Suppressor macrophage (primary cell): Measurements from ENCODE around the gene MAPK4.
"Not testable (repeated sequence)": the region's sequence is repeated elsewhere in the genome, so short reads cannot be mapped to it uniquely, and the experiment has no call there.

Experiments used
- DNase-seq, 4 experiments: peaks; one replicate each; pipeline ENCODE4 v3.0.0-alpha.2; 2020 to 2022

The MAPK4 gene

DNA sequence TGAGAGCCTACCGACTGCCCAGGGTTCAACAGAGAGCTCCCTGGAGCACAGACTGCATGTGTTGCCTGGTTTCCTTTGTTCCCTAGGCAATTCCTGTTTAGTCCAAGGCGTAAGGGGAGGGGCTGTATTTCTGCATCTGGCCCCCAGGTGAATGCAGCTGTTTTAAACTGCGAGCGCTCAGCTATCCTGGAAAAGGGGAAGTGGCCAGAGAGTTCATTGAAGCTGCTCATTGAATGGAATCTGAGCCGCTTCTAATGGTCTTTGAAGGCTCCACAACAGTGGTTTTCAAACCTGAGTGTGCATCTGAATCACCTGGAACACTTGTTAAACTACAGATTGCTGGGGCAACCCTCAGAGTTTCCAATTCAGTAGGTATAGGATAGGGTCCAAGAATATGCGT lies 18.1 kb downstream of the MAPK4 start:
- DNase-seq = no peak

DNA sequence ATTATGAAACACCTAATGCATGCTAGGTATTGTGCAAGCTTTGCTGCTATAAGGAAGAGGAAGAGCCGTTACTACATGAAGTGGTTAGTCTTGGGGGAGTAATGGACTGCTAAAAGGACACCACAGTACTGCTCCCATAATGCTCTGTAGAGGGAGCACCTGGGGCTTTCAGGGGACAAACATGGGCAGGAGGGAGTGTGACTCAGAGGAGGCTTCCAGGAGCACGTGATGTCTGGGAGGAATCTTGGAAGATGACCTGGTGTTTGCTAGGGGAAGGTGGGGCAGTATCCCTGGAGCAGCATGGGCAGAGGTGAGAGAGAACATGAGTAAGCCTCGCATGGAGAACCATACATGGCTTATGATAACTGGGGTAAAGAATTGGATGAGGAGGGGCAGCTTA lies 18.8 kb downstream of the MAPK4 start:
- DNase-seq = peak in 1 of 4 experiments; percentile 1

DNA sequence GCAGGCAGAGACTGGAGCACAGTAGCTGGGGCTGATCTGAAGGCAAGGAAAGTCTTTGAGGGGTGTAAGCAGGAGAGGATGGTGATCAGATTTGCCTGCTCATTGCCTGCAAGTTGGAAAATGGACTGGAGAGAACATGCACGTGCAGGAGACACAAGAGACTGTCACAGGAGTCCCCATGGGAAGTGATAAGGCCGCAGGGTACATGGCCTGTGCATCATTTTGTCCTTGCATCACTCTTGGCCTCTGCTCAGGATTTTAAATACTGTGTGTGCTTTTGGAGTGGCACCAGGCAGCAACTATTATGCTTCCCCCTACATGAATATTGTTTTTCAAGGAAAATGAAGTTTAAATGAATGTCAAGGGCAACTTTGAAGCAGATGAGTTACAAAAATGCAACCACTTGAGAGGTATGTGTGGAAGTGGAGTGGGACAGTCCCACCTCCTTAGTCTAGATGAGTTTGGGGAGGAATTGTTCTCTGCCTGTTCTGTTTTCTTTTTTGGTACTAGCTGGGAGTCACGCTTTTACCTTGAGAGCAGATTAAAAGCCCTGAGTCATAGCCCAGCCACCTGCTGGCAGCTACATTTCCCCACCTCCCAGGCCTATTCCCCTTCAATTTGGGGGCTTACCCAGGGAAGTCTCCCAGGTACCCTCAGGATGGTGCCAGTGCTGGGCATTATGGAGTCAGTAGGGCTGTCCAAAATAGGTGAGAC lies 19.3 kb downstream of the MAPK4 start:
- no peak for DNase-seq

DNA sequence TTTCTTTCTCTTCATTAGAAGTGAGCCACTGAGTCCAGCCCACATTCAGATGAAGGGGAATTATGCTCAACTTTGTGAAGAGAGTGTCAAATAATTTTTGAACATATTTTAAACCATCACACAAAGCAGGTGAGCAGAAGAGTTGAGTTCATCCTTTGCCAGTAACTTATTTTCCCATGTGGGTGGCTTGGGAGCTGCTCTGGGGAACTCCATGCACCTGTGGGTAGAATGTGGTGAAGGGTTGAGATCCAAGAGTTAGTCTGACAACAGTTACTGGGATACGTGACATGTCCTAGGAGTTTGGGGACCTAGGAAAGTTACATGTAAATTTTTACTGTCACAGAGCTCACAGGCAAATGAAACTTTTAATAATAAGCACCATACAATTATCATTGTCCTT lies 21.6 kb downstream of the MAPK4 start:
- no peak for DNase-seq

DNA sequence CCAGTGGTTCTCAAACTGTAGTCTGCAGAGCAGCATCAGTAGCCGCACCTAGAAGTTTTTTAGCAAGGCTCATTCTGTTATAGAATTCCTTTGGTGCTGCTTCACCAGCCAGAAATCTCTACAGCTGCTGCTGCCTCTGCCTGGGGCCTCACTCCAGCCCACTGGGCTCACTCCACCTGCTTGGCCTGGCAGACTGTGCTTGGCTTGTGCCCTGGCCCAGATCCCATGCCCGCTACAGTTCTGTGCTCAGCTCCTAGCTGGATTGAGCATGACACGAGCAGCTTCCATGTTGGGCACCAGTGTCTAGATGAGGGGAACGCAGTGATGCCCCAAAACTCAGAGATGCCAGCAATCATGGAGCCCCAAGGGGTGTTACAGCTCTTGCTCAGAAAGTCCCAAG lies 22.6 kb downstream of the MAPK4 start:
- DNase-seq = no peak

DNA sequence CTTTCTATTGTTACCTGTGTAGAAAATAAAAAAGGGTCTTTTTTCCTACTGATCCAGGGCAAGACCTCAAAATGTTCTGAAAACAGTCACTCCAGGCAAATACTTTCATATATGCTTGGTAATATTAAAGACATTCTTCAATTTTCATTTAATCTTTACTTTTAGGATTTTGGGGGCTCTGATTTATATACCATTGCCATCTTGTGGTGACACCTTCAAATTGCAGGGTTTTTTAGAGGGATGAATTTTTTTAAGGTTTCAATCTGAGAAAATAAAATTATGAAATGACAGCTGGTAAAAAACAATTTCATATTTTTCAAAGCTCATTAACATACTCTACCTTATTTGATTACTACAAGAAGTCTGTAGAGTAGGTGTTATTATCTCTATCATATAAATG lies 26.8 kb downstream of the MAPK4 start:
- DNase-seq = no peak

DNA sequence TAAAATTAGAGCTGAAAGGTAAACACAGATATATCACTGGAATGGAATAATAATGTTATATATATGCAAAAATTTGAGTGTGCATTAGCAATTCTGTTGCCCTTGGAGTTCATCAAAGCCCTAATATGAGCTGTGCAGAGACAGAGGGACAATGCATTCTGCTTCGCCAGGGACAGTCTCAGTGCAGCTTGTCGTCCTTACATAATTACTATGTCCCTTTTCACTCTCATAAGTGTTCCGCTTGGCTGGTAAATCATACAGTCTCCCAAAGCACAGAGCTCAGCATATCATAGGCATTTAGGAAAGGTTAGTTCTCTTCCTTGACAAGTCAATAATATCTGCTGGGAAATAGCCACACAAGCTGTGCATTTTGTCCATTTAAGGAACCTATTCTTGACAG lies 30.7 kb downstream of the MAPK4 start:
- no peak for DNase-seq

DNA sequence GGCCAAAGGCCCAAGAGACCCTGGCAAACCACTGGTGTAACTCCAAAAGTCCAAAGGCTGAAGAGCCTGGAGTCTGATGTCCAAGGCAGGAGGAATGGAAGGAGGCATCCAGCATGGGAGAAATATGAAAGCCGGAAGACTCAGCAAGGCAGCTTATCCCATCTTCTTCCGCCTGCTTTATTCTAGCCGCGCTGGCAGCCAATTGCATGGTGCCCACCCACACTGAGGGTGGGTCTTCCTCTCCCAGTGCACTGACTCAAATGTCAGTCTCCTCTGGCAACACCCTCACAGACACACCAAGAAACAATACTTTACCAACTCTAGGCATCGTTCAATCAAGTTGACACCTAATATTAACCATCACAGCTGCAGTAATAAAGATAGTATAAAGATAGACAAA lies 34.1 kb downstream of the MAPK4 start:
- no peak for DNase-seq

DNA sequence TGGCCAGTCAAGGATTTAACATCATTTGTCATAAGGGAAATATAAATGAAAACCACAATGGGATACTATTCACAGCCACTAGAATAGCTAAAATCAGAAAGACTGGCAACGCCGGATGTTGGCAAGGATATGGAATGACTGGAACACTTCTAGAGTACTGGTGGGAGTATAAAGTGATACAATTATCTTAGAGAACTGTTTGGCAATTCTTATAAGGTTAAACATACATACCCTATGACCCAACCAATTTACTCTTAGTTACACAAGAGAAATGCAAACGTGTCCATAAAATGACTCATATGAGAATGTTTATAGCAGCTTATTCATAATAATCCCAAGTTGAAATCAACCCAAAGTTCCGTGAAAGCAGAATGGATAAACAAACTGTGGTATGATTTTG lies 35.1 kb downstream of the MAPK4 start:
- no peak for DNase-seq

DNA sequence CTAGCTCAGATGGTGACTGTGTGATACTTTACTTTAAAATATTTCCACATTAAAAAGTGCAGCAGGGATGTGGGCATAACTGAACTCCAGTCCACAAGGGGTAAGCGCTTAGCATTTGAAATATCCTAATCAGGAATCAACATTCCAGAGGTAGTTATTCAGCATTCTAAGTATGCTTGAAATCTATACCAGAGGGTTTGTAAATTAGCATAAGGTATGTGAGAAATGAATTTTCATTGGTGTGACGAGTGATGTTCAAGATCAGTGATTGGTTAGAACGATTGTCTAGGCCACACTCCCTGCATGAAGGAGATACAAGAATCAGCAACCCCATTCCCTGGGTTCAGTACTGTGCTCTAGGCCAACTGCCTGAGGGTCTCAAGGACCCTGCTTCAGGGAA lies 42.6 kb downstream of the MAPK4 start:
- DNase-seq = no peak

DNA sequence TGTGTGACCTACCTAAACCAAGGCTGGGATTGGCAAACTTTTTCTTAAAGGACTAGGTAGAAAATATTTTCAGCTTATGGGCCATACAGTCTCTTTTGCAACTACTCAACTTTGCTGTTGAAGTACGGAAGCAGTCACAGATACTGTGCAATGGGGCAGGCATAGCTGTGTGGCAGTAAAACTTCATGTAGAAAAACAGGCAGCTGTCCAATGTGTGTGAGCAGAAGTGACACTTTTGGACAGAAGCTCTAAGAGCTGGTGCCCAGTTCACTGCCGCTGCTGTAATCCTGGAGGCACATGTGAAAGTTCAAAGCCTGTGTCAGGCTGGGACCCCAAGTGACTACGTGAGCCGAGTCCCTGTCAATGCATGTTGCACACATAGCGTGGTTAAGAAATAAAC lies 46.7 kb downstream of the MAPK4 start:
- no peak for DNase-seq

DNA sequence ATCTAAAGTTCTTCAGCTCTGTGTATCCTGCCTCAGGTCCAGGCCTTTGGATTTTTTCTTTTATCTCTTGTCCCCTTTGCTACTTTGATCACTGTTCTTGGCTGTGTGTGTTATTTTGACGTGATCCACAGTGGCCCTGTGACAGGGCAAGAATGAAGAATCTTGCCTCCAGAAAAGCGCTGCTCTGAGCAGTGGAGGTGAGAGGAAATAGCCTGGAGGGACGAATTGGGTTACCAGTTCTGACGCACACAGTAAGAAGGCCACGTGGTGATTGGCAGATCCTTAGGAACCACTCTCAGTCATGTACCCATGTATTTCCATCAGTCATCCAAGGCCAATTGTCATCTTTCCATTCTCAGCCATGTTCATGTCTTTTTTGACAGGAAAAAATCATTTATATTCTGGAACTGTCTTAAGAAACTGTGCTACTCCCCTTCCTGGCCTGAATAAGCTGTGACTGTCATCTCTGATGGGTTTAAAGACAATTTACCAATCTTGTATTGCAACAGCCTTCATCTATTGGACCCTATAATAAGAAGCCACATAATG lies 47.6 kb downstream of the MAPK4 start:
- DNase-seq = no peak

DNA sequence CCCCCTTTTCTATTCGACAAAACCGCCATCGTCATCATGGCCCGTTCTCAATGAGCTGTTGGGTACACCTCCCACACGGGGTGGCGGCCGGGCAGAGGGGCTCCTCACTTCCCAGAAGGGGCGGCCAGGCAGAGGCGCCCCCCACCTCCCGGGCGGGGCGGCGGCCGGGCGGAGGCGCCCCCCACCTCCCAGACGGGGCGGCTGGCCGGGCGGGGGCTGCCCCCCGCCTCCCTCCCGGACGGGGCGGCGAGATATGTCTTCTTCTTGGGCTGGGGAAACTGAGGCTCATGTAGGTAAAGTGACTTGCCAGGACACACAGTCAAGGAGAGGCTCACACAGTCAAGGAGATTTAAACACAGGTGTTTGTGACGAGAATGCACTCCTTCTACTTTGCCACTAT lies 49.3 kb downstream of the MAPK4 start:
- DNase-seq = not testable (repeated sequence)

DNA sequence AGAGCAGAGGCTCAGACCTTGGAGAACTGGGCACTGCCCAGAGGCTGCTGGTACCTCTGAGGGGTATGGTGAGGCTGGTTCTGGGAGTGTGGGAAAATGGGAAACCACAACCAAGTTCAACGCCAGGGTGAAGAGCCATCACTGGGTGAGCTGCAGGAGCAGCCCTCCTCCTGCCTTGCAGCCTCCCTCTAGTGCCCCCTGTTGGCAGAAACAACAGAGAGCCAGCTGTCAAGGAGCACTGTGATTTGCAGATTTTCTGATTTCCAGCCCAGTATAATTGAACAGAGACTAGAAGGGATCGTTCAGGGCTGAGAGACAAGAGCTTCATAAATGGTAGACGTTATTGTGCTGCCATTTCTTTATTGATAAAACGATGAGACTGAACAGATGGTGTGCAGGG lies 50.5 kb downstream of the MAPK4 start:
- DNase-seq = peak in 1 of 4 experiments; percentile 0

DNA sequence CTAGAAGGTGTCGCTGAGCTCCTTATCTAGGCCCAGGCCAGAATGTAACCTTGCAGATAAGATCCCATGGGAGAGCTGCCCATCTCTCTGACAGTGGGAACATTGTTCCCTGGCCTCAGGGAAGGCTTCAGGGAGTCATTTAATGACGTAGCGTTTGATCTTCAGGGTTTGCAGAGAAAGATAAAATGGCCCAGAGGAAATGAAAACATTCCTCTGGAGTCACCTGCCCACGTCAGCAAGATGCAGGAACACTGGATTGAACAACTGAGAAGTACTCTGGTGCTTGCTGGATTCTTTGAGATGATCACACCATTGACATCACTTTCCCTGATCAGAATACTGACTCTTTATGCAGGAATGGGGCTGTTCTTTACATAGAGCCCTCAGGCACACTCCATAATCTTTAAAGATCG lies 51.6 kb downstream of the MAPK4 start:
- DNase-seq = no peak

DNA sequence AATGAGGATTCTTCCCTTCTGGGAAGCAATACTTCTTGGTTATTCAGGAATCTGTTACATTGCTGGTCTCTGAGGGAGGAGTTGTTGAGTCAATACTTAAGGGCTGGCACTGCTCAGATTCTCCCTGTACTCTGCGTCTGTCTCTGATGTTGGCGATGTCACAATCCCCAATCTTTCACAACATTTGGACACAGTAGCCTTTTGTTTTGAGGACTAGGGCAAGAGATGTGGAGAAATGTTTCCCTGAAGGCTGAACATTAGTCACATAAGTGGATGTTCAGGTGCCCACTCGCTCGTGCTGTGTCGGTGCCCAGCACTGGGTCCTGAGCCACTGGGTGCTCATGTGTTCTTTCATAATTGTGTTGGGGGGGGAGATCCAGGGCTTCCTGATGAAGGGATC lies 55.0 kb downstream of the MAPK4 start:
- DNase-seq = no peak

DNA sequence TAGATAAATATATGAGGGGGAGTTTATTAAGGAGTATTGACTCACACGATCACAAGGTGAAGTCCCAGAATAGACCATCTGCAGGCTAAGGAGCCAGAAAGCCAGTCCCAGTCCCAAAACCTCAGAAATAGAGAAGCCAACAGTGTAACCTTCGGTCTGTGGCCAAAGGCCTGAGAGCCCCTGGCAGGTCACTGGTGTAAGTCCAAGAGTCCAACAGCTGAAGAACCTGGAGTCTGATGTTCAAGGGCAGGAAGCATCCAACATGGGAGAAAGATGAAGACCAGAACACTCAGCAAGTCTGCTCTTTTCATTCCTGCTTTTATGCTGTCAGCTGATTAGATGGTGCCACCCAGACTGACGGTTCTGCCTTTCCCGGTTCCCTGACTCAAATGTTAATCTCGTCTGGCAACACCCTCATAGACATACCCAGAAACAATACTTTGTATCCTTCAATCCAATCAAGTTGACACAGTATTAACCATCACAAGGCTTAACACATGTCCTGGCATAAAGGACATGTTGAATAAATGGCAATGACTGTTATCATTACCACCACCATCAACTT lies 56.7 kb downstream of the MAPK4 start:
- no peak for DNase-seq

DNA sequence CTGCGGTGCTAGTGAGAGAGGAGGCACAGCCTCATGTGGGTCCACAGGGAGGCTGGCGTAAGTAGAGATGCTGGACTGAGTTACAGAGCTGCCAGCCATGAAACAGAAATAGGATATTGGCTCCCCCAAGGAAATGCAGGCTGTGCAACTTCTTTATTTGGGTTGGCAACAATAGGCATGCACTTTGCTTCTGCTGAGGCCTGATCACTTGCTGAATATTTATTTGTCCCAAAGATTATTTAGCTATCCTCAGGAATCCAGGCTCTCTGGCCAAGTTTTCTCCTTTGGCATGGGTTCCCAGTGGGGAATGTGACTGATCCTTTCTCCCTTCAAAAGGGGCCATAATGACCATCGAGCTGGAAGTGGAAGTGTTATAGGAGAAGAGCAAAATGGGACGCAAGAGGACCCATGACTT lies 60.0 kb downstream of the MAPK4 start:
- no peak for DNase-seq

DNA sequence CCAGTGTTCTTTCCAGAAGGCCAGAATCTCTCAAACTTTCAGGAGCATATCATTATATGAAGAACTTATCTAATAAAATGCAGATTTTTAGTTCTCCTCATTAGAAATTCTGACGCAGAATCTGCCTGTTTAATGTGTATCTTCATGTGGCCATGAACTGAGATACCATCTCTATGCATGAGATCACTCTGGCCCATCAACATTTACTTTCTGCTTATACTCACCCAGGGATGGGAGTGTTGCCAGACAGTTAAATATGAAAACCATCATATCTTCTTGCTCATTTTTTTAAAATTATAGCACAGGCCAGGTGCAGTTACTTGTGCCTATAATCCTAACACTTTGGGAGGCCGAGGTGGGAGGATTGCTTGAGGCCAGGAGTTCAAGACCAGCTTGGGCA lies 60.4 kb downstream of the MAPK4 start:
- no peak for DNase-seq

DNA sequence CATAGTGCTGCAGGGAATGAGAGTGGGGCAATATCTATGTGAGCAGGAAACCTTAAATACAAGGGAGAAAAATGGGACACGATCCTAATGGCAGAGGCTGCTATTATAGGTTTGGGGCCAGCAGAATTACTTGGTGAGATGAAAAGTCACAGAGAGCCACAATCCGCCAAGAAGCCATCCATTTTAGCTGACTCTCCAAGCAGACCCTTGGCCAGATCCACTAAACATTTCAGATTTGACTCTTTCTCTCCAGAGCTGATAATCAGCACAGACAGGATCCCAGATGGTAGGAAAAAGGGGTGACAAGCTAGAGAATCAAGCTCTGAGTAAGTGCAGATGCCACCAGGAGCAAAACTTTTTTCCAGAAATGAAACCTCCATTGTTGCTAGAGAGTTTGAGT lies 61.5 kb downstream of the MAPK4 start:
- DNase-seq = no peak

DNA sequence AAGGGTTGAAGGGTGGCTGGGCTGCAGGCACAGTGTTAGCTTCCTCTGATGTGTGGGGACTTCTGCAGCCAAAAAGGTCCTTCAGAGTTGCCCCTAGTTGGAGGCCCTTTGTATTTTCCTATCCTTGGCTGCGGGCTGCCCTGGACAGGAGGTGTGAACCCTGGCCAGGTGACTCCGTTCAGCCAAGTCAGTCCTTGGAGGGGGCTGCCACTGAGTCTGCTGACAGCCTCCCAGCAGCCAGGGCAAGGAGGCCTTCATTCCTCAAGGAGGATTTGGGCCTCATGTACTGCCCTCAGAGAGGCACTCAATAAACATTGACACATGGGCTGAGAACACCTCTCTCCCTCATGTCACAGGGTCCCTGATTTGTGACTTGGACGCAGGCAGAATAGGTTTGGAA lies 62.4 kb downstream of the MAPK4 start:
- no peak for DNase-seq

DNA sequence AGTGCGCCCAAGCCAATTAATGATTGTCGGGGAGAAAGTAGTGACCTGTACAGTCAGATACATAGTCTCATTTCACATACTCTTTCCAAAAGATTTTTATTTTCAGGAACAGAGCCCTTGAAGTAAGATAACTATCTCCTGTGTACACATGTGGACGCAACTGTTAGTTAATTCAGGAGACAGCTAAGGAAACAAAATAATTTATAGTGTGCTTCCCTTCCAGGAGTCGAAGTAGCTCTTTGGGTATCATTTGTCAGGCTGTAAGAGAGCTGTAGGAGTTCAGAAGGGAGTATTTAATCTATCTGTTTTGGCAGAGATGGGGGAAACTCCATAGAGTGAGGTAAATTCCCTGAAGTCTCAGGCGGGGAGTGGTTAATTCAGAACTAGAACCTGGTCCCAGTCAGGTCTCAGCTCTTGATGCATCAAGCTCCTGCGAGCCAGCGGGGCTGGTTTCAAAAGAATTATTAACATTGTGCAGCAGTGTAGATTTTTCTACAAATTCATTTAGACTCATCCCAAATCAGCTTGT lies 63.0 kb downstream of the MAPK4 start:
- DNase-seq = no peak

DNA sequence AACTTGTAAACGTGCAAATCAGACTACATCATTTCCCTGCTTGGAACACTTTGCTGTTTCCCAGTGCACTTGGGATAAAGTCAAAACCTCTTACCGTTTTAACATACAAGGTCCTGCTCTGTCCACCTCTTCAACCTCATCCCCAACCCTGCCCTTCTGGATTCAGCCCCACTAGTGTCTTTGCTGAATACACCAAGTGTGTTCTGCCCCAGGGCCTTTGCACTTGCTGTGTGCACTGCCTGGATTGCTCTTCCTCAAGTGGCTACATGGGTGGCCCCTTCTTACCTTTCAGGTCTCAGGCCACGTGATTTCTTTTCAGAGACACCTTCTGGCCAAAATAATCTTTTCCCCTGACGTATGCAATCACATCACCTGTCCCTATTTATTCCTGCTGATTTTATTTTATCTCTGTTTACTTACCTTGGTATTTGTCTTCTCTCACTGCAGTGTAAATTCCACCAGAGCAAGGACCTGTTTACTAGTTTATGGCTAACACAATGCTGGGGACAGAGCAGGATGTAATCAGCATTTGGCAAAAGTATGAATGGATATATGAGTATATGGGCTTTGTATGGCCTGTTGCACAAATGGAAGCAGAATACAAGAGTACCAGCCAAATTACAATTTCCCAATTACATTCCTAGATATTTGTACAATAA lies 63.9 kb downstream of the MAPK4 start:
- no peak for DNase-seq

DNA sequence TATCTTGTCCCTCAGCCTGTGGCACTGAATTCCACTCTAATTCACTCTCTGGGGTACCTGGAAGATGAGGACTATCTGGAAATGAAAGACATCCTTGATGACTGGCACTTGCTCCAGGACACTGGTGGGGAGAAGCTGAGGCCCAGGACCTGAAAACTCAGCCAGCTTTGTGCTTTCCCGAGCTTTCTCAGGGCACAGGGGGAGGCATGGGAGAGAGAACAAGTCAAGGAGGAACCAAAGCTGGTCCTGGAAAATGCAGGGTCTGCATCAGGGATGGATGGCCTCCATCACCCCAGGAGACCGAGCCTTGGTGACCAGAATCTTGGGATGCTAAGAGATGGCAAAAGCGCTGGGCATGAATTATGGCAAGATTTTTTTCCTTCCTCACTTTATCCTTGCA lies 65.1 kb downstream of the MAPK4 start:
- DNase-seq = no peak
